Measurements from ENCODE around the gene HACD2. TPM values are rescaled to one million over a fixed set of nuclear protein-coding genes. Genes with fewer than 3 reads are reported as not detected.
"Not testable (repeated sequence)": the region's sequence is repeated elsewhere in the genome, so short reads cannot be mapped to it uniquely, and the experiment has no call there.

HACD2 gene
- total and polyA plus RNA-seq, 2 donors: 15.0 to 38.3 TPM

DNA sequence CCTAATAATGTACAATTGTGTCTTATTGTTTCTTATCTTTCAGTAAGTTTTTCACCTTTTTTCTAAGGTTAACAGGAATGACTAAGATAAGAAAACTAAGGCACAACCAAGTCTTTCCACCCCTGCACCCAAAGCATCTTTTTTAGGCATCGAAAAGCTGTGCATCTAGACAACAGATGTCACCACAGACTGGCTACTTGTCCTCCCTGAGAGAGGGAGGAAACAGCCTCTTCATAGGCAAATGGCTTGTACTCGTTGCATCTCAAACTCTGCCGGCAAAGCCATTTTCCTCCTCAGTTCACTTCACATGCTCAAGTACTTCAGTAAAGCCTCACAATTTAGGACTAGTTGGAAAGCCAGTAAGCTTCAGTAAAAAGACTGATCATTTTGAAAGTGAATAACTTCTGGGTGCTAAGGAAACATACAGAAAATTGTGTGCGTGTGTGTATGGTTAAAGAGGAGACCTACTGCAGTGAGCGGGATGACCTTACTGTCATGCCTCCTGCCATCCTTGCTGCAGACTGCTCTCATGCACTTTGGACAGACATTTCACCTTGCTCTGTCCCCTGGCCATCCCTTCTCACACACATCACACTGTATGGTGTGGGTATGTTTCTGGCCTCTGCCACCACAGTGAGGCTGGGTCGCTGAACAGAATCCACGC is 36.5 kb upstream of the HACD2 start:
- Histone ChIP-seq H3K27ac (ENCODE audit: low read depth) (no peak overlapping the region), H3K36me3 (ENCODE audit: insufficient read depth) (no peaks in the 10 kb centered on the region), H3K4me1 (ENCODE audit: insufficient read depth) (no peaks in the 10 kb centered on the region), H3K4me3 (ENCODE audit: low read depth, low read length) (no peak overlapping the region)
- no peak for DNase-seq (ENCODE audit: extremely low spot score)
- WGBS: 61% methylated on average over 7 of the region's 7 CpGs

DNA sequence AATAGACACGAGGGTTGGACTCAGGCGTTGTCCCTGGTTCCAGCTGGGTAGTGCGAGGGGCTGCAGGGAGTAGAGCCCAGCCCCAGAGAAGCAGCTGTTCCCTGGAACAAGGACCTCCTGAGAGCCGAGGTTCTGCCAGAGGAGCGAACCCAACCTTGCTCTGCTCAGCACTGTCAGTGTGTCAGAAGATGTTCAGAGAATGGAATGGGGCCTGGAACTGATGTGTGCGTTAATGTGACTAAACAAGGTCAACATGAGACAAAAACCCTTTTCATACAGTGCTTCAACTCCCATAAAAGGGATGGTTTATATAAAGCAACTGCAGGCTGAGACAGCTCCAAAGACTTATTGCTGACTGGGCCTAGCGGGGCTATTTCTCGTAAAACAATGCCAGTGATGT is 35.5 kb upstream of the HACD2 start:
- H3K4me1 ChIP-seq (ENCODE audit: insufficient read depth): no peaks in the 10 kb centered on the region

DNA sequence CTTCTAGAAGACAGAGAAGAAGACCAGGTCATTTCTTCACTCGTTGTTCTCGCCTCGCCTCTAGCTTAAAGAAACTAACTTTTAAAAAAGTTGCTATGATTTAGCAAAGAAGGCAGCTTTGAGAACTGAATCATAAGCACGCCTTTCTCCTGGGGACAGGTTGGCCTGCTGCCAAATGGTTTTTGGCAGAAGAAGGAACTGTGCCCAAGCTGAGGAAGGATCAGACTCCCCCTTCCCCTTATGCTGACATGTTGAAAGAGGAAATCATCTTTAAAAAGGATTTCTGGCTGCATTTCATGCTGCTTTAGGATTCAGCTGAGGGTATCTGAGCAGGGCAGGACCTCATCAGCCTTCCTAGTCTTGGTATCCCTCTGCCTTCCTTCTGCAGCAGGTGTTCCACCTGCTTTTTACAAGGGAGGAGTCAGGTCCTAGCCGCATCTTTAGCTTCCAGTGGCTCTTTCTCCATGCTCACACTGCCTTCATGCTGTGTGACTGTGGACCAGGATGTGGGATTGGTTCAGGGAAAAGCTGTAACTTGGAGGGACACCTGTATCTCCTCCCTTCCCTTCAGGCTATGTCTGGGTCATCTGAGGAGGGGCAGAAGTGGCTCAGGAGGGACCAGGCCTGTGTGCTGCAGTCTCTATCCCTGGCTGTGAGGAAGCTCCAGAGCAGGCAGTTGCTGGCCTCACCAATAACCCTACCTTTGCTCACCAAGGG is 34.1 kb upstream of the HACD2 start:
- Histone ChIP-seq H3K27ac (ENCODE audit: low read depth) (no peak overlapping the region), H3K4me1 (ENCODE audit: insufficient read depth) (no peaks in the 10 kb centered on the region), H3K36me3 (ENCODE audit: insufficient read depth) (no peaks in the 10 kb centered on the region), H3K4me3 (ENCODE audit: low read depth, low read length) (peak overlapping the region; percentile 2)
- WGBS: 22% methylated on average over 5 of the region's 5 CpGs
- peak; percentile 55 for DNase-seq (ENCODE audit: extremely low spot score)

More for the DNA sequence above, 35.5 kb upstream of the HACD2 start:
- no peaks in the 10 kb centered on the region for H3K36me3 ChIP-seq (ENCODE audit: insufficient read depth)
- DNase-seq (ENCODE audit: extremely low spot score): peak; percentile 54
- WGBS: 25% methylated on average over 8 of the region's 8 CpGs
- H3K4me3 ChIP-seq (ENCODE audit: low read depth, low read length): no peak overlapping the region
- peak overlapping the region; percentile 30 for H3K27ac ChIP-seq (ENCODE audit: low read depth)

DNA sequence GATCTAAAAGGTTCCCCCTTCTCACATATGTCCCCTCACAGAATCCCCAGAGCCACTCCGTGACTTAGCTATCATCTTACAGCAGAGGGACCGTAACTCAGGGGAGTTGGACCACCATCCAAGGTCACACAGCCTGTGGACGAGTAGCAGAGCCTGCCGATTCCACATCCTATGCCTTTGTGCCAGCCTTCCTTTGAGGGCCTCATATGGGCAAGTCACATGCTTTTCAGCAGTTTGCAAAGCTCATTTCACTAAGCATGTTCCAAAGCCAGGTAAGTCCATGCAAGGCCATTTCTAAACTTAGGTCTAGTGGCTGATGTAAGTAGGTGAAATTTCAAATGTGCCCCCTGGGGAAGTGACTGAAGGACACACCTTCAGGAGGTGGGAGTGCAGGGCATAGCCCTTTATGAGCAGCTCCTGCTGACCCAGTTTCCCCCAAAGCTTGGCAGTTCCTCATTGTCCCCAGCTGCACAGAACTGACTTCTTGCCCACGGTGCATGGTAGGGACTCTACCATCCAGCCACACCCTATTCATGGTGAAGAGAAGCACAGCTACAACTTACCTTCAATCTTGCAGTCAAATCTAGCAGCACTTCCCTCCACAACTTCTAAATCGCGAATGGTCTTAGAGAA is 33.3 kb upstream of the HACD2 start:
- H3K4me1 ChIP-seq (ENCODE audit: insufficient read depth): no peaks in the 10 kb centered on the region
- no peaks in the 10 kb centered on the region for H3K36me3 ChIP-seq (ENCODE audit: insufficient read depth)
- WGBS: 37% methylated on average over 7 of the region's 7 CpGs
- no peak for DNase-seq (ENCODE audit: extremely low spot score)
- H3K27ac ChIP-seq (ENCODE audit: low read depth): no peak overlapping the region
- H3K4me3 ChIP-seq (ENCODE audit: low read depth, low read length): no peak overlapping the region

DNA sequence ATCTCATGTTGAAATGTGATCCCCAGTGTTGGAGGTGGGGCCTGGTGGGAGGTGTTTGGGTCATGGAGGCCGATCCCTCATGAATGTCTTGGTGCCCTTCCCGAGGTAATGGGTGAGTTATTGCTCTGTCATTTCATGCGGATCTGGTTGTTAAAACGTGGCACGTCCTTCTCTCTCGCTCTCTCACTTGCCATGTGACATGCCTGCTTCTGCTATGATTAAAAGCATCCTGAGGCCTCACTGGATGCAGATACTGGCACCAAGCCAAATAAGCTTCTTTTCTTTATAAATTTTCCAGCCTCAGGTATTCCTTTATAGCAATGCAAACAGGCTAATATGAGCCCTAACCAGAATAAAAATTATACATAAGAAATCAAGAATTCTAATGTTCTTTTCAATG is 31.7 kb upstream of the HACD2 start:
- 59% methylated on average over 6 of the region's 6 CpGs for WGBS
- Histone ChIP-seq H3K4me3 (ENCODE audit: low read depth, low read length) (no peak overlapping the region), H3K27ac (ENCODE audit: low read depth) (no peak overlapping the region), H3K4me1 (ENCODE audit: insufficient read depth) (no peaks in the 10 kb centered on the region), H3K36me3 (ENCODE audit: insufficient read depth) (no peaks in the 10 kb centered on the region)
- DNase-seq (ENCODE audit: extremely low spot score): no peak

DNA sequence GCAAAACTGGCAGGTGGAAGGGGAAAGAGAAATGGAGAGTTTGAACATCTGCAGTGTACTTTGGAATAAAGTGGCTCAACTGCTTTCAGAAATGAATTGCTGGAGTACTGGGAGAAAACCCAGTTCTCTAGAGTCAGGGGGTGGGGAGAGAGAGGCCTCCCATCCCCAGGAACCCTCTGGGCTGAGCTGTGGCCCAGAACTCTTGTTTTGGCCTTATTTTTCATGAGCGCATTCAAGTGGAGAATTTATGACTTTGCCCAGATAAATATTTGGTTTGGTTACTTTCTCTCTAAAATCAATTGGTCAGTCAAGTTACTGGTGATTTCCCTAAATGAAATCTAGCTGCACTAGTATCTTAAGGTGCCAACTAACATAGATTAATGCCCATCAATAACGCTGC is 28.7 kb upstream of the HACD2 start:
- 62% methylated on average over 2 of the region's 2 CpGs for WGBS
- no peak for DNase-seq (ENCODE audit: extremely low spot score)
- Histone ChIP-seq H3K36me3 (ENCODE audit: insufficient read depth) (no peaks in the 10 kb centered on the region), H3K27ac (ENCODE audit: low read depth) (no peak overlapping the region), H3K4me3 (ENCODE audit: low read depth, low read length) (no peak overlapping the region), H3K4me1 (ENCODE audit: insufficient read depth) (no peaks in the 10 kb centered on the region)

DNA sequence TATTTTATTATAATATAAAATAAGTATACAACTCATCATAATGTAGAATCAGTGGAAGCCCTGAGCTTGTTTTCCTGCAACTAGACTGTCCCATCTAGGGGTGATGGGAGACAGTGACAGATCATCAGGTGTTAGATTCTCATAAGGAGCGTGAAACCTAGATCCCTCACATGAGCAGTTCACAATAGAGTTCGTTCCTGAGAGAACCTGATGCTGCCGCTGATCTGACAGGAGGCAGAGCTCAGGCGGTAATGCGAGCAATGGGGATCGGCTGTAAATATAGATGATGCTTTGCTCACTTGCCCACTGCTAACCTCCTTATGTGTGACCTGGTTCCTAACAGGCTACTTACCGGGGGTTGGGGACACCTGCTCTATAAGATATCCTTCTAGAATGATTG is 26.8 kb upstream of the HACD2 start:
- WGBS: 79% methylated on average over 7 of the region's 7 CpGs
- H3K27ac ChIP-seq (ENCODE audit: low read depth); DNase-seq (ENCODE audit: extremely low spot score); H3K36me3 ChIP-seq (ENCODE audit: insufficient read depth); H3K4me1 ChIP-seq (ENCODE audit: insufficient read depth); H3K4me3 ChIP-seq (ENCODE audit: low read depth, low read length): not testable (repeated sequence)

DNA sequence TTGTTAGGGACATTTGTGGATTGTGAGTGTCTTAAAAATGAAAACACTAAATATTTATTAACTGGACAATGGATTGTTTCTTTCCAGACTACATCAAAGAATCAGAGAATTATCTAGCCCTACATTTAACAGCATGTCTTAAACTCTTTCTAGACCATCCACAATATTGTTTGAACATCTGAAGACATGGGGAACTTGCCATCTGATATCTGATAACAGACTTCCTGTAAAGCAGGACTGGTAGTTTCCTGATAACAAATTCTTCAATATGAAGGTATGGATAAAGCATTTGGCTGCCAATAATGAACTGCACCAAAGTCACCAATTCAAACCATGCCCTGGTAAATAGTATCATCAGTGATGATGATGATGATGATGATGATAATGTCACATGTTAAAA is 26.2 kb upstream of the HACD2 start:
- no peaks in the 10 kb centered on the region for H3K4me1 ChIP-seq (ENCODE audit: insufficient read depth)
- H3K27ac ChIP-seq (ENCODE audit: low read depth): no peak overlapping the region
- no peaks in the 10 kb centered on the region for H3K36me3 ChIP-seq (ENCODE audit: insufficient read depth)
- no peak overlapping the region for H3K4me3 ChIP-seq (ENCODE audit: low read depth, low read length)
- DNase-seq (ENCODE audit: extremely low spot score): no peak

DNA sequence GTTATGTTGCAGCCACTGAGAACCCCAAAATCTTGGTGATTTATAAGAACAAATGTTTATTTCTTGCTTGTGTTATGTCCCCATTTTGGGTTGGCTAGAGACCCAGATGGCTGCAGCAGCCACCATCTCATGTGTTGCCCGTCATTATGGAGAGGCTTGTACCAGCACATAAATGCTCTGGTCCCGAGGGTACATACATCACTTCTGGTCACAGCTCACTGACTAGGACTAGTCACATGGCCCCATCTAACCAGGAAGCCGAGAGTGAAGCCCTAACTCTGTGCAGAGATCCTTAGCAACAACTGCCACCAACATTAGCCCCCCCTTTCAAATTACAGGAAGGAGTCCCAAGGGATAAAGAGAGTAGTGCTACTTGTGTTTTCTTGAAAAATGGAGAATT is 25.5 kb upstream of the HACD2 start:
- Histone ChIP-seq H3K27ac (ENCODE audit: low read depth) (no peak overlapping the region), H3K4me1 (ENCODE audit: insufficient read depth) (no peaks in the 10 kb centered on the region), H3K4me3 (ENCODE audit: low read depth, low read length) (no peak overlapping the region), H3K36me3 (ENCODE audit: insufficient read depth) (no peaks in the 10 kb centered on the region)
- WGBS: 61% methylated on average over 3 of the region's 3 CpGs
- no peak for DNase-seq (ENCODE audit: extremely low spot score)

DNA sequence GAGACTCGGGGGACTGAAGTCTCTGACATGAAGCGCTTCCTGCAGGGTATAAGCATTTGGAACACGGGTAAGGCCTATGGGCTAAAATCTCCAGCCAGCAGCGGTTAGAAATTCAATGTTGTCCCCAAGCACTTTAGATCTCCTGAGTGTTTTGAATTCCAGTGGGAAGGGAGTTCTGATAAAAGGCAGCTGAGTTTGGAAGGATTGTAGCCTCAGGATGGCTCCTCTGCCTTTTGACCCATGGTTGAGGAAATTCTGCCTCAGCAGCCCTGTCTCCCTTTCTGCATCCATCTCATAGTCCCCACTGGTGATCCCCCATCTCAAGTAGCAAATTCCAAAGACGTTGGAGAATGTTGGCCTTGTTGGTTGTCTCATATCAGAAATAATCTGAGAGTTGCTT is 24.2 kb upstream of the HACD2 start:
- H3K4me1 ChIP-seq (ENCODE audit: insufficient read depth): no peaks in the 10 kb centered on the region
- H3K4me3 ChIP-seq (ENCODE audit: low read depth, low read length): no peak overlapping the region
- H3K27ac ChIP-seq (ENCODE audit: low read depth): no peak overlapping the region
- no peaks in the 10 kb centered on the region for H3K36me3 ChIP-seq (ENCODE audit: insufficient read depth)
- DNase-seq (ENCODE audit: extremely low spot score): no peak
- 60% methylated on average over 5 of the region's 5 CpGs for WGBS

DNA sequence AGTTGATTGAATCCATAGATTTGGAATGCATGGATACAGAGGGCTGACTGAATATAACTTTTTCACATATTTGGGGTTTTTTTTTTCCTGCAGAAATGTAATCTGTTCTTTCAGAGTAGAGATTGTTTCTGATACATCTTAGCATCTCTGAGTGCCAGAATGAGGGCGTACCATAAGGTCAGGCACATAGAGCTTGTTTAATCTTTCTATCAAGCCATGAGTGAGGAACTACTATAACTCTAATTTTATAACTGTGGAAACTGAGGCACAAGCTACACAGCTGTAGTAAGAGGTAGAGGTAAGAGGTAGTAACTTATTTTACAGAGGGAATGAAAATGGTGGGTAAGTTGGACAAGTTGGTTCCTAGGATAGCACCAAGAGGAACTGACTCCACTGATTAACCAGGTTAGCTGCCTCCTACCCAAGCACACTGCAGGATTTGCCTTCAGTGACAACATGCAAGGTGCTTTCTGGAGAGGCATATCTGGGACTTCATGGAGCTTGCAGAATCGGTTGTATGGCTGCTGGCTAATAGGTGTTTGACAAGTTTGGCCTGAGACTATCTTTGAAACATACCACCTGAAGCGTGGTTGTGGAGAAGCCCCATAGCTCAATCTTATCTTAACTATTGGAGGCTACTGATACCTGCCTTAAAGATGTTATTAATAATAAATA is 23.5 kb upstream of the HACD2 start:
- H3K4me3 ChIP-seq (ENCODE audit: low read depth, low read length): no peak overlapping the region
- no peak for DNase-seq (ENCODE audit: extremely low spot score)
- H3K36me3 ChIP-seq (ENCODE audit: insufficient read depth): no peaks in the 10 kb centered on the region
- WGBS: 71% methylated on average over 3 of the region's 3 CpGs
- H3K4me1 ChIP-seq (ENCODE audit: insufficient read depth): no peaks in the 10 kb centered on the region
- no peak overlapping the region for H3K27ac ChIP-seq (ENCODE audit: low read depth)

DNA sequence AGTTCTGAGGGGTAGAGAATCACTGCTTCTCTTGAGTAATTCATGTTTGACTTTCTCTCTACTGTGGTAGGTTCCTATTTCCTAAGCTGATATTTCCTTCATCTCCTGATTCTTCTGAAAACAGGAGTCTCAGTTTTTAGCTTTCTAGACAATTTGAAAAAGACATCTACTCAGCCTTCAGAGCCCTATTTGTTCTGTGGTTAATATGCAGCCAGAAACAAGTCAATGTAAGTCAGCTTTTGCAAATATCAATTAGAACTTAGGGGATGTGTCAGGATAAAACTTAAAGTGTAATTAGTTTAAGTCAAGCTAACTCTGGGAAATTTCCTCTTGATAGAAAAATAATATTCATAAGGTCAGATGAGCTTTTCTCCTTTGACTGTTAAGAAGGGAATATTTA is 21.7 kb upstream of the HACD2 start:
- H3K27ac ChIP-seq (ENCODE audit: low read depth): no peak overlapping the region
- H3K4me3 ChIP-seq (ENCODE audit: low read depth, low read length): no peak overlapping the region
- H3K4me1 ChIP-seq (ENCODE audit: insufficient read depth): no peaks in the 10 kb centered on the region
- no peak for DNase-seq (ENCODE audit: extremely low spot score)
- H3K36me3 ChIP-seq (ENCODE audit: insufficient read depth): no peaks in the 10 kb centered on the region

DNA sequence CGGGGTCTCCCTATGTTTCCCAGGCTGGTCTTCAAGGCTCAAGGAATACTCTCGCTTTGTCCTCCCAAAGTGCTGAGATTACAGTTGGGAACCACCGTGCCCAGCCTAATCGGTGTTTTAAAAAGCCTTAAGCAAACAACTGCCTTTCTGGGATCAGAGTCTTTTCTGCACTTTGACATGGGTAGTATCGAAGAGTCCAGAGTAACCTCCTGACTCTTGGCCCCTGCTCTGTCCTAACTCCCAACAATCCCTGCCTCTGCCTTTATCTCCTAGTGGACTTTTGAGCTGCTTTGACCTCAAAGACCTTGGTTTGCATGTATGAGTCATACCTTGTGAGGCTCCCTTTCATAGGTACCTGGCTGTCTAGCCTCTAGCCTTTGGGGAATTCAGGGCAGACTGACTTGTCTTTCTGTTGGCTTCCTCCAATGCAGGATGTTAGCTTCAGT is 21.0 kb upstream of the HACD2 start:
- H3K27ac ChIP-seq (ENCODE audit: low read depth): no peak overlapping the region
- H3K36me3 ChIP-seq (ENCODE audit: insufficient read depth): no peaks in the 10 kb centered on the region
- no peak overlapping the region for H3K4me3 ChIP-seq (ENCODE audit: low read depth, low read length)
- H3K4me1 ChIP-seq (ENCODE audit: insufficient read depth): no peaks in the 10 kb centered on the region
- WGBS: 91% methylated on average over 5 of the region's 5 CpGs
- no peak for DNase-seq (ENCODE audit: extremely low spot score)

DNA sequence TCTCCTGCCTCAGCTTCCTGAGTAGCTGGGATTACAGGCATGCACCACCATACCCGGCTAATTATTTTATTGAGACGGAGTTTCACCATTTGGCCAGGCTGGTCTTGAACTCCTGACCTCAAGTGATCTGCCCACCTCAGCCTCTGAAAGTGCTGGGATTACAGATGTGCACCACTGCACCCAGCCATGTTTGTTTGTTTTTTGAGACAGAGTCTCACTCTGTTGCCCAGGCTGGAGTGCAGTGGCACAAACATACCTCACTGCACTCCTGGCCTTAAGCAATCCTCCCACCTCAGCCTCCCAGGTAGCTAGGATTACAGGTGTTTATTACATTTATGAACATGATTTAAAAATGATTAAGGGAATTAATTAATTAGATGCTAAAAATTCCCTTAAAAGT is 18.3 kb upstream of the HACD2 start:
- not testable (repeated sequence) for H3K4me1 ChIP-seq (ENCODE audit: insufficient read depth); H3K27ac ChIP-seq (ENCODE audit: low read depth); DNase-seq (ENCODE audit: extremely low spot score); H3K4me3 ChIP-seq (ENCODE audit: low read depth, low read length); H3K36me3 ChIP-seq (ENCODE audit: insufficient read depth)
- WGBS: 79% methylated on average over 2 of the region's 2 CpGs

All from urinary bladder (tissue), 4 donors.